LNCAP (cell line): ENCODE results near the gene CLEC11A.

ENCODE experiments used
- CTCF ChIP-seq: fragments of 450-650 bp; IDR thresholded peaks from 2 replicates; pipeline ENCODE4 v1.5.1; 2017; ENCODE audit warnings: mild to moderate bottlenecking

CLEC11A gene

GRCh38 chr19:50728084-50728737 is 5.0 kb downstream of the CLEC11A start:
- no peak for TF ChIP-seq CTCF

GRCh38 chr19:50729894-50730293 is 6.7 kb downstream of the CLEC11A start:
- no peak for TF ChIP-seq CTCF

- no peak for TF ChIP-seq CTCF
Observed at GRCh38 chr19:50735869-50736268, 12.7 kb downstream of the CLEC11A start.

GRCh38 chr19:50736338-50736737 is 13.2 kb downstream of the CLEC11A start:
- TF ChIP-seq CTCF: no peak

- TF ChIP-seq CTCF: no peak
Observed at GRCh38 chr19:50739132-50739913, 16.2 kb downstream of the CLEC11A start.

- TF ChIP-seq CTCF: no peak
Observed at GRCh38 chr19:50739914-50740426, 16.8 kb downstream of the CLEC11A start.

- TF ChIP-seq CTCF: no peak
Observed at GRCh38 chr19:50741179-50741933, 18.2 kb downstream of the CLEC11A start.
